ENCODE data around the gene MEPCE. TPM values are rescaled to one million over a fixed set of nuclear protein-coding genes. Genes with fewer than 3 reads are reported as not detected.
A peak's percentile ranks its signal among the peaks of the same experiment; 100 is the strongest.

The MEPCE gene
- polyA plus RNA-seq, 1 donor from 2014 or later: 19.8 TPM

DNA sequence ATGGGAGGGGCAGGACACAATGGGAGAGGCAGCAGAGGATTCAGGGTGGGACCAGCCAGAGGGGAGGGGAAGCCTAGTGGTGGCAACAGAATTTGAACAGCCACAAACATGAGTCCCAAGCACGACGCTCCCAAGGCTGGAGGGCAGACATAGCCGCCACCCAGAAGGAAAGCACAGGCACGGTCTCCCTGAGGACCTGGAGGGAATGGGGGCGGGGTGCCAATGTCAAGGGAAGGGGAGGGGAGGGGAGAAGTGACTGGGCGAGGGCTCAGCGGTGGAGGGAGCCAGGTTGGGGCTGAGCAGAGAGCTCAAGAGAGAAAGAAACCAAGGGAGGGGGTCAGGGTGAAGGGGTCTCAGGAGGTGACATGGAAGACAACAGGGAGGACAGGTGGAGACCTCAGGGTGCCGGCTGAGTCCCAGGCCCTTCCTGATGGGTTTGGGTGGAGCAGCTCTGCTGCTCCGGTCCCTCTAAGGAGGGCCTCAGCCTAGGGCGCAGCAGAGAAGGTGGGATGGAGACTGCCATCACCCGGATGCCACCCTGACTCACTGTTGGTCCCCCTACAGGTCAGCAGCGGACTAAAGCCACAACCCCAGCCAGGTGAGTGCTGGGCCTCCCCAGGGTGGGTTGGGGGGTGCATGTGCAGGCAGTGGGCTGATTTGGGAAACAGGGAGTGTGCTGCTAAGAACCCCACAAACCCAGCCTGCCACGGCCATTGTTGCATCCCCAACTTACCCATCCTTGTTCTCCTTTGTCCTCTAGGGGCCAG is 32.1 kb upstream of the MEPCE start:
- peak overlapping the region; percentile 70 to 87 (median 72) for H3K27ac Mint-ChIP-seq
- peak overlapping the region in 1 of 4 donors; percentile 89 for H3K4me3 Mint-ChIP-seq
- H3K9me3 Mint-ChIP-seq: no peaks in the 10 kb centered on the region
- H3K4me1 Mint-ChIP-seq: peaks cover 24 to 35% (median 29%) of the 10 kb centered on the region in 3 donors
- H3K27me3 Mint-ChIP-seq: peaks cover 2% of the 10 kb centered on the region
- peaks cover 12% of the 10 kb centered on the region for H3K36me3 Mint-ChIP-seq

DNA sequence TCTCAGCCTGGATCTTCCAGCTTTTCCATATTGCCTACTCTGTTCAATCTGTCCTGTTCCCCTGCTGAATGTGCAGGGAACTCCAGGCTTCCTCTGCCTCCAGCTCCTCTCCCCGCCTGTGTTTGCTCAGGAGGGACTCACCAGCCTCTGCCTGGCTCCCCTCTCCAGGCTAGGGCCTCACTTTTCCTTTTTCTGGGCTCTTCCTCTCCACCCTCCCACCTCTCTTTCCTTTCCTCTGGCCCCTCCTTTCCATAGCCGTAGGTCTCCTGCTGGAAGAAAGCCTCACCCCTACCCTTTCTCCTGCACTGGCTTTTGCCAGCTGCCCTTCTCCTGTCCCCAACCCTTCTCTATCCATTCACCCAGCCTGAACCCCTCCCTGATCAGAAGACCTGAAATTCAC is 31.4 kb upstream of the MEPCE start:
- peaks cover 23 to 34% (median 26%) of the 10 kb centered on the region in 3 donors for H3K4me1 Mint-ChIP-seq
- H3K27me3 Mint-ChIP-seq: peaks cover 2% of the 10 kb centered on the region
- H3K27ac Mint-ChIP-seq: peak overlapping the region in 2 of 3 donors; percentile 59 to 65
- H3K4me3 Mint-ChIP-seq: no peak overlapping the region
- no peaks in the 10 kb centered on the region for H3K9me3 Mint-ChIP-seq
- H3K36me3 Mint-ChIP-seq: peaks cover 12% of the 10 kb centered on the region

DNA sequence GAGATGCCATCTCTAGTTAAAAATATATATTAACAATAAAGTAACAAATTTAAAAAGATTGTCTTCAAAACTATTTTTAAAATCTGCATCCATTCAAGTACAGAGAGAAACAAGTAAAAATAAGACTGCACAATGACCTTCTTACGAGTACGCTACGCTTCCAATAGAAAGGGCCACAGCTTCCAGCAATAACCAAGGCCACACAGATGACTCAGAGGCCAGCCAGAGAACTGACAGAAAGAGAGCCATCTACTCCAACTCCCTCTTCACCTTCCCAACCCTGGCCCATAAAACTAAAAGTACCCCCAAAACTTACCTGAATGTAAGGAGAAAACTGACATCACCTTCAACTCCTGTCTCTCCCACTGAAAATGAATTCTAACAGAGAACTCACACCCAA is 29.6 kb upstream of the MEPCE start:
- Mint-ChIP-seq H3K4me3 (no peak overlapping the region), H3K36me3 (peaks cover 8% of the 10 kb centered on the region), H3K27me3 (no peaks in the 10 kb centered on the region), H3K4me1 (peaks cover 17 to 28% (median 19%) of the 10 kb centered on the region in 3 donors), H3K9me3 (no peaks in the 10 kb centered on the region), H3K27ac (peak overlapping the region in 1 of 3 donors; percentile 90)

- Mint-ChIP-seq H3K9me3 (no peaks in the 10 kb centered on the region), H3K27ac (peak overlapping the region in 1 of 3 donors; percentile 90), H3K4me1 (peaks cover 13 to 28% (median 17%) of the 10 kb centered on the region in 3 donors), H3K27me3 (no peaks in the 10 kb centered on the region), H3K36me3 (peaks cover 8% of the 10 kb centered on the region), H3K4me3 (no peak overlapping the region)
These were observed 29.0 kb upstream of the MEPCE start for GRCh38 chr7:100400656-100401055.

GRCh38 chr7:100401811-100402210 is 27.8 kb upstream of the MEPCE start:
- H3K9me3 Mint-ChIP-seq: no peaks in the 10 kb centered on the region
- H3K27ac Mint-ChIP-seq: peak overlapping the region in 1 of 3 donors; percentile 68
- H3K27me3 Mint-ChIP-seq: no peaks in the 10 kb centered on the region
- H3K4me3 Mint-ChIP-seq: no peak overlapping the region
- peaks cover 9 to 19% (median 12%) of the 10 kb centered on the region in 3 donors for H3K4me1 Mint-ChIP-seq
- H3K36me3 Mint-ChIP-seq: peaks cover 8% of the 10 kb centered on the region

GRCh38 chr7:100402241-100402640 is 27.4 kb upstream of the MEPCE start:
- Mint-ChIP-seq H3K27ac (peak overlapping the region in 1 of 3 donors; percentile 68), H3K27me3 (no peaks in the 10 kb centered on the region), H3K36me3 (peaks cover 8% of the 10 kb centered on the region), H3K4me1 (peaks cover 10 to 19% (median 11%) of the 10 kb centered on the region in 3 donors), H3K9me3 (no peaks in the 10 kb centered on the region), H3K4me3 (no peak overlapping the region)

- Mint-ChIP-seq H3K36me3 (peaks cover 2% of the 10 kb centered on the region), H3K4me1 (peaks cover 9 to 10% (median 10%) of the 10 kb centered on the region in 3 donors), H3K4me3 (no peak overlapping the region), H3K27ac (peak overlapping the region in 1 of 3 donors; percentile 18), H3K27me3 (no peaks in the 10 kb centered on the region), H3K9me3 (no peaks in the 10 kb centered on the region)
These were observed 22.9 kb upstream of the MEPCE start for GRCh38 chr7:100406767-100407166.

DNA sequence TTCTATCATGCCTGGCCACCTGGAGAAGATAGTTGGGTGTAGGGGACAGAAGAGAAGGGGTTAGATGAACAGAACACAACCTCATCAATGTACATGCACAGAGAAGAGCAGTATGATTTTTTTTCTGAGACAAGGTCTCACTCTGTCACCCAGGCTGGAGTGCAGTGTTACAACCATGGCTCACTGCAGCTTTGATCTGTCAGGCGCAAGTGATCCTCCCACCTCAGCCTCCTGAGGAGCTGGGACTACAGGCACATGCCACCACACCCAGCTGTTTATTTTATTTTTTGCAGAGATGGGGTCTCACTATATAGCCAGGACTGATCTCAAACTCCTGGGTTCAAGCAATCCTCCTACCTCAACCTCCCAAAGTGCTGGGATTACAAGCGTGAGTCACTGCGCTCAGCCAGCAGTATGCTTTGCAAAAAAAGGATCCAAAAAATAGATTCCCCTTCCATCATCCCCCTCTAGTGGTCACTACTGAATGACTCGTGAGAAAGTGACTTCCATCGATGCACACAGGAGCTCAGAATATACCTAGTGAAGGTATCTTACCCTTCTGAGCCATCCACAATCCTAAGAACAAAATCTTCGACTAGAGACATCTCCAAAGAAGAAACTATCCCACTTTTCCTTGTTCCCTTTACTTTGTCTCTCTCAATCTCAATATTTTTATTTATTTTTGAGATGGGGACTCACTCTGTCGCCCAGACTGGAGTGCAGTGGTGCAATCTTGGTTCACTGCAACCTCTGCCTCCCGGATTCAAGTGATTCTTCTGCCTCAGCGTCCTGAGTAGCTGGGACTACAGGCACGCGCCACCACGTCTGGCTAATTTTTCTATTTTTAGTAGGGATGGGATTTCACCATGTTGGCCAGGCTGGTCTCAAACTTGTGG is 22.1 kb upstream of the MEPCE start:
- H3K9me3 Mint-ChIP-seq: no peaks in the 10 kb centered on the region
- H3K27ac Mint-ChIP-seq: peak overlapping the region in 1 of 3 donors; percentile 18
- H3K27me3 Mint-ChIP-seq: no peaks in the 10 kb centered on the region
- H3K4me3 Mint-ChIP-seq: peak overlapping the region in 2 of 4 donors; percentile 50 to 73
- peaks cover 9 to 14% (median 10%) of the 10 kb centered on the region in 3 donors for H3K4me1 Mint-ChIP-seq
- no peaks in the 10 kb centered on the region for H3K36me3 Mint-ChIP-seq

DNA sequence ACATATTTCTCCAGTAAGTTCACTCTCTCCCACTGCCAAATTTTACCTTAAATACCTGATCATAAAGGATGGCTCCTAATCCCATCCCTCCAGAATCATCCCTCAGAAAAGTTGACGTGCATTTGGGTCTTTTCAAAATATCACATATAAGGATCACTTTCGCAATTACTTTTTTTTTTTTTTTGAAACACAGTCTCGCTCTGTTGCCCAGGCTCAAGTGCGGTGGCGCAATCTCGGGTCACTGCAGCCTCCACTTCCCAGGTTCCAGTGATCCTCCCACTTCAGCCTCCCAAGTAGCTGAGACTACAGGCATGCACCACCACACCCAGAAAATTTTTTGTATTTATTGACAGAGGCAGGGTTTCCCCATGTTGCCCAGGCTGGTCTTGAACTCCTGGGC is 18.5 kb upstream of the MEPCE start:
- H3K9me3 Mint-ChIP-seq: no peaks in the 10 kb centered on the region
- no peak overlapping the region for H3K4me3 Mint-ChIP-seq
- no peaks in the 10 kb centered on the region for H3K27me3 Mint-ChIP-seq
- H3K27ac Mint-ChIP-seq: no peak overlapping the region
- peaks cover 20 to 31% (median 23%) of the 10 kb centered on the region in 3 donors for H3K4me1 Mint-ChIP-seq
- H3K36me3 Mint-ChIP-seq: peaks cover 3% of the 10 kb centered on the region

- Mint-ChIP-seq H3K4me1 (peaks cover 12 to 25% (median 15%) of the 10 kb centered on the region in 3 donors), H3K27ac (peak overlapping the region in 2 of 3 donors; percentile 72 to 75), H3K9me3 (no peaks in the 10 kb centered on the region), H3K4me3 (peak overlapping the region in 1 of 4 donors; percentile 65), H3K36me3 (peaks cover 3% of the 10 kb centered on the region), H3K27me3 (no peaks in the 10 kb centered on the region)
These were observed 16.3 kb upstream of the MEPCE start for GRCh38 chr7:100413346-100413745.

DNA sequence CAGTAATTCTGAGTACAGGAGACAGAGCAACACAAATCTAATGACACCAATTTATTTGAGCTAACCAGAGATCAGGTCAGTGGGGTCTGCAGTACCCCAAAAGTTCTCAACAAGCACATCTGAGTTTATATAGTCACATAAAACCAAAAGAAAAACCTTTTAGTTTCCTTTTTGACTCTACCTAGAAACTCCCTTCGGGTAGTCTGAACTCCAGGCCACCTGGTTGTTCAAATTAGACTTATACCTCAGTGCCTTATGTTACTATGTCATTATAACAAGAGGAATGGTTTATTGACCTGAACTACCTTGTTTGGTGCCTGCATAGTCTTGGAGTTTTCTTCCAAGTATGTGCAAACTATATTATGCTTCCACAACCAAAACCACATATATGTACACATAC is 15.7 kb upstream of the MEPCE start:
- Mint-ChIP-seq H3K9me3 (no peaks in the 10 kb centered on the region), H3K27ac (peak overlapping the region in 1 of 3 donors; percentile 75), H3K36me3 (peaks cover 3% of the 10 kb centered on the region), H3K27me3 (no peaks in the 10 kb centered on the region), H3K4me3 (peak overlapping the region in 1 of 4 donors; percentile 65), H3K4me1 (peaks cover 12 to 25% (median 15%) of the 10 kb centered on the region in 3 donors)

- peaks cover 12 to 25% (median 18%) of the 10 kb centered on the region in 3 donors for H3K4me1 Mint-ChIP-seq
- no peaks in the 10 kb centered on the region for H3K27me3 Mint-ChIP-seq
- H3K27ac Mint-ChIP-seq: peak overlapping the region in 1 of 3 donors; percentile 22
- H3K4me3 Mint-ChIP-seq: no peak overlapping the region
- H3K9me3 Mint-ChIP-seq: no peaks in the 10 kb centered on the region
- peaks cover 5% of the 10 kb centered on the region for H3K36me3 Mint-ChIP-seq
These were observed 14.2 kb upstream of the MEPCE start for GRCh38 chr7:100415448-100415847.

- no peak overlapping the region for H3K4me3 Mint-ChIP-seq
These were observed 10.5 kb upstream of the MEPCE start for GRCh38 chr7:100418930-100419659.

GRCh38 chr7:100419660-100420226 is 9.9 kb upstream of the MEPCE start:
- no peaks in the 10 kb centered on the region for H3K27me3 Mint-ChIP-seq
- H3K4me3 Mint-ChIP-seq: no peak overlapping the region
- no peaks in the 10 kb centered on the region for H3K9me3 Mint-ChIP-seq
- H3K36me3 Mint-ChIP-seq: peaks cover 5% of the 10 kb centered on the region
- peaks cover 1 to 9% (median 3%) of the 10 kb centered on the region in 3 donors for H3K4me1 Mint-ChIP-seq
- peak overlapping the region in 1 of 3 donors; percentile 78 for H3K27ac Mint-ChIP-seq

More at GRCh38 chr7:100418930-100419659, 10.5 kb upstream of the MEPCE start:
- no peaks in the 10 kb centered on the region for H3K27me3 Mint-ChIP-seq
- H3K27ac Mint-ChIP-seq: peak overlapping the region in 1 of 3 donors; percentile 78
- peaks cover 5% of the 10 kb centered on the region for H3K36me3 Mint-ChIP-seq
- H3K4me1 Mint-ChIP-seq: peaks cover 2 to 10% (median 5%) of the 10 kb centered on the region in 3 donors
- no peaks in the 10 kb centered on the region for H3K9me3 Mint-ChIP-seq
